Fibroblast of mammary gland (primary cell): ENCODE measurements around the gene ABHD16B.

Experiments
- DNase-seq: peaks from one replicate; pipeline ENCODE4 v3.0.0-alpha.2; 2010; ENCODE audit warnings: low read depth
- H3K4me3 ChIP-seq: 2 replicates; pipeline ENCODE4 v1.5.1; 2011; ENCODE audit warnings: low read depth, mild to moderate bottlenecking, low read length, moderate library complexity; ENCODE audit not compliant: control insufficient read depth
- CTCF ChIP-seq: conservative IDR thresholded peaks from 2 replicates; pipeline ENCODE4 v1.5.1; 2011; ENCODE audit warnings: low read depth, low read length, inconsistent platforms; ENCODE audit not compliant: control insufficient read depth, insufficient read depth

Gene ABHD16B

GRCh38 chr20:63881451-63882226 lies 20.3 kb downstream of the ABHD16B start:
- H3K4me3 ChIP-seq, result no peak overlapping the region
- TF ChIP-seq CTCF, result no peak
- DNase-seq, result no peak

- no peak overlapping the region for H3K4me3 ChIP-seq
- no peak for DNase-seq
- no peak for TF ChIP-seq CTCF
These were observed 21.2 kb downstream of the ABHD16B start for GRCh38 chr20:63882257-63883200.

- no peak for DNase-seq
- no peak overlapping the region for H3K4me3 ChIP-seq
- no peak for TF ChIP-seq CTCF
These were observed 21.9 kb downstream of the ABHD16B start for GRCh38 chr20:63883201-63883593.

GRCh38 chr20:63884506-63885263 lies 23.4 kb downstream of the ABHD16B start:
- no peak for TF ChIP-seq CTCF
- H3K4me3 ChIP-seq, result no peak overlapping the region
- no peak for DNase-seq

- no peak for DNase-seq
- TF ChIP-seq CTCF, result no peak
- no peak overlapping the region for H3K4me3 ChIP-seq
These were observed 24.2 kb downstream of the ABHD16B start for GRCh38 chr20:63885264-63886053.

- no peak overlapping the region for H3K4me3 ChIP-seq
- no peak for TF ChIP-seq CTCF
- no peak for DNase-seq
These were observed 24.7 kb downstream of the ABHD16B start for GRCh38 chr20:63886054-63886419.
